ENCODE results near the gene C10orf143. TPM values are rescaled to one million over a fixed set of nuclear protein-coding genes. Genes with fewer than 3 reads are reported as not detected.

C10orf143 gene
- total RNA-seq, 4 donors from 2014 or later = 2.4 to 22.1 (median 7.7) TPM; not detected in 1

- Histone ChIP-seq H3K4me1 (peaks cover 6 to 13% of the 10 kb centered on the region in 2 donors), H3K27me3 (no peaks in the 10 kb centered on the region), H3K27ac (peak overlapping the region; percentile 78 to 81), H3K4me3 (peak overlapping the region; percentile 90 to 91), H3K9me3 (no peaks in the 10 kb centered on the region), H3K36me3 (no peaks in the 10 kb centered on the region)
- TF ChIP-seq POLR2A (IDR thresholded peaks at IDR 0.05) (no peak), CTCF (IDR thresholded peaks at IDR 0.05) (no peak)
- DNase-seq = no peak
- intact Hi-C loops (cut with DNase I; ENCODE audit: low total_unique reads) = no loop called here
Observed at GRCh38 chr10:130137090-130137448, 26.4 kb upstream of the C10orf143 start.

GRCh38 chr10:130136226-130137089, 25.8 kb upstream of the C10orf143 start, which contains the start of gene GLRX3:
TSS of gene GLRX3 (plus strand) at chr10:130136391. CDS start at chr10:130136421, 30 bp downstream.
- Histone ChIP-seq H3K36me3 (no peaks in the 10 kb centered on the region), H3K27ac (peak within 1 kb of the TSS; percentile 78 to 81), H3K4me3 (peak within 1 kb of the TSS; percentile 90 to 91), H3K27me3 (no peaks in the 10 kb centered on the region), H3K4me1 (peaks cover 6 to 13% of the 10 kb centered on the region in 2 donors), H3K9me3 (no peaks in the 10 kb centered on the region)
- TF ChIP-seq POLR2A (IDR thresholded peaks at IDR 0.05) = peak; percentile 36 to 64
- TF ChIP-seq CTCF (IDR thresholded peaks at IDR 0.05) = peak in 1 of 4 experiments; percentile 41
- peak; percentile 85 to 86 for DNase-seq
- intact Hi-C loops (cut with DNase I; ENCODE audit: low total_unique reads) = no loop called here

GRCh38 chr10:130135676-130136225, 25.1 kb upstream of the C10orf143 start:
- DNase-seq = no peak
- Histone ChIP-seq H3K27me3 (no peaks in the 10 kb centered on the region), H3K9me3 (no peaks in the 10 kb centered on the region), H3K4me1 (peaks cover 6 to 13% of the 10 kb centered on the region in 2 donors), H3K4me3 (peak overlapping the region; percentile 90 to 91), H3K36me3 (no peaks in the 10 kb centered on the region), H3K27ac (peak overlapping the region; percentile 78 to 81)
- no peak for TF ChIP-seq POLR2A (IDR thresholded peaks at IDR 0.05)
- TF ChIP-seq CTCF (IDR thresholded peaks at IDR 0.05) = no peak
- intact Hi-C loops (cut with DNase I; ENCODE audit: low total_unique reads) = no loop called here

- H3K4me3 ChIP-seq = no peak overlapping the region
- H3K36me3 ChIP-seq = no peaks in the 10 kb centered on the region
- H3K27ac ChIP-seq = no peak overlapping the region
- no peaks in the 10 kb centered on the region for H3K9me3 ChIP-seq
- intact Hi-C loops (cut with DNase I; ENCODE audit: low total_unique reads) = no loop called here
- no peak for TF ChIP-seq CTCF (IDR thresholded peaks at IDR 0.05)
- no peak for TF ChIP-seq POLR2A (IDR thresholded peaks at IDR 0.05)
- no peaks in the 10 kb centered on the region for H3K27me3 ChIP-seq
- H3K4me1 ChIP-seq = no peaks in the 10 kb centered on the region
- no peak for DNase-seq
Observed at GRCh38 chr10:130128922-130129321, 18.3 kb upstream of the C10orf143 start.

Measured in uterus (tissue), 4 donors.